Natural killer cell (primary cell): Measurements from ENCODE around the gene GULP1. TPM values are rescaled to one million over a fixed set of nuclear protein-coding genes. Genes with fewer than 3 reads are reported as not detected.

Experiments
- ATAC-seq, 3 donors: fragments of 150-1000 bp in 2 of 3; fragments of 200-7000 bp in 1 of 3; cut with Tn5 transposase; 1 replicate in 1 of 3; 2 replicates in 2 of 3; pipeline ENCODE4 v1.10.0; 2021; ENCODE audit warnings: mild to moderate bottlenecking in 2 of 3, moderate library complexity in 2 of 3
- DNase-seq, 2 donors: peaks; one replicate each; pipeline versions ENCODE4 v3.0.0 to v3.0.0-alpha.2; 2013 to 2021; ENCODE audit warnings: mixed read lengths in 1 of 2
- H3K27ac ChIP-seq: one replicate; pipeline ENCODE4 v1.5.1; 2013; ENCODE audit warnings: mild to moderate bottlenecking, low read length
- H3K27me3 ChIP-seq: one replicate; pipeline ENCODE4 v1.6.1; 2013; ENCODE audit warnings: low read length; ENCODE audit not compliant: control insufficient read depth, insufficient read depth
- H3K36me3 ChIP-seq: one replicate; pipeline ENCODE4 v1.6.1; 2013; ENCODE audit warnings: low read length; ENCODE audit not compliant: control insufficient read depth, insufficient read depth
- H3K4me1 ChIP-seq: one replicate; pipeline ENCODE4 v1.6.1; 2013; ENCODE audit warnings: low read length; ENCODE audit not compliant: control insufficient read depth, insufficient read depth
- H3K4me3 ChIP-seq: one replicate; pipeline ENCODE4 v1.5.1; 2013; ENCODE audit warnings: low read length
- H3K9me3 ChIP-seq: one replicate; pipeline ENCODE4 v1.6.1; 2013; ENCODE audit warnings: low read length; ENCODE audit not compliant: control insufficient read depth, insufficient read depth
- H3K27ac Mint-ChIP-seq, 2 donors: one replicate each; pipeline ENCODE4 v1.8.0; 2022; ENCODE audit warnings: mild to moderate bottlenecking in 2 of 2, mixed read lengths in 2 of 2, moderate library complexity in 1 of 2
- H3K27me3 Mint-ChIP-seq, 2 donors: one replicate each; pipeline ENCODE4 v1.8.0; 2022; ENCODE audit warnings: low read depth in 2 of 2, mixed read lengths in 2 of 2
- H3K36me3 Mint-ChIP-seq: one replicate; pipeline ENCODE4 v1.8.0; 2022; ENCODE audit warnings: mixed read lengths
- H3K4me1 Mint-ChIP-seq, 2 donors: one replicate each; pipeline ENCODE4 v1.8.0; 2022; ENCODE audit warnings: mixed read lengths in 2 of 2
- H3K4me3 Mint-ChIP-seq: one replicate; pipeline ENCODE4 v1.8.0; 2022; ENCODE audit warnings: mild to moderate bottlenecking, moderate library complexity, mixed read lengths
- H3K9me3 Mint-ChIP-seq, 2 donors: one replicate each; pipeline ENCODE4 v1.8.0; 2022; ENCODE audit warnings: mixed read lengths in 2 of 2
- WGBS: methylation state at CpG from one replicate; pipeline ENCODE4 v1.1.7; 2013; ENCODE audit warnings: missing lambda C conversion rate; ENCODE audit not compliant: insufficient coverage; 5-methylcytosine and 5-hydroxymethylcytosine counted together
- intact Hi-C: fragments of 100-400 bp; cut with micrococcal nuclease; formaldehyde crosslinking; loops from one replicate; pipeline ENCODE4 v1.14.2; 2022
- total RNA-seq, 4 donors: library from RNA; stranded (reverse); fragments of 120-200 nt in 1 of 4; gene quantifications; one replicate each; pipeline versions ENCODE4 v1.2.3 to v1.2.4, GENCODE V29; 2013 to 2022
- TF ChIP-seq, protein P1 (sequence below): fragments of 200-600 bp; IDR thresholded peaks from one replicate; pipeline ENCODE4 v1.8.0; 2022; ENCODE audit warnings: antibody characterized with exemption

GULP1 gene
- total RNA-seq, 3 donors from 2014 or later (not counting 1 experiment from before 2014, with no cell fraction given): not detected

DNA sequence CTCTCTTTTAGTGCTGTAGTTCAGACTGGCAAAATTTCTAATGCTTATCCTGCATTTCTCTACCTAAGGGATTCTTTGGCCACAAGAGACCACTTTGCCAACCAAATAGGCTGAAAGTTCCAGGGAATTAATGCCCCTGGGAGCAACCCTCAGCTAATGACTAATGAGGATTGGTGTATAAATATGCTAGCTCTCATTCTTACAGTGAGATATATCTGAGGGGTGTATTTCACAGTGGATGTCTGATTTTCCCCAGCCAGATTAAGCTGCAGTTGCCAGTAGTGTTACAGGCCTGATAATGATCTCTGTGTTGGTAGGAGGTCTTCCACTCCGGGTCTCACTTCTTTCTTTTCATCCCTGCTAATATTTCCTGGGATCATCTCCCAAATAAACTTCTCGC, 90.4 kb downstream of the GULP1 start:
- H3K4me1 Mint-ChIP-seq: no peaks in the 10 kb centered on the region
- Histone ChIP-seq H3K36me3 (no peaks in the 10 kb centered on the region), H3K4me3 (no peak overlapping the region), H3K9me3 (peaks cover 3% of the 10 kb centered on the region), H3K4me1 (no peaks in the 10 kb centered on the region), H3K27ac (no peak overlapping the region), H3K27me3 (no peaks in the 10 kb centered on the region)
- TF ChIP-seq, protein P1, sequence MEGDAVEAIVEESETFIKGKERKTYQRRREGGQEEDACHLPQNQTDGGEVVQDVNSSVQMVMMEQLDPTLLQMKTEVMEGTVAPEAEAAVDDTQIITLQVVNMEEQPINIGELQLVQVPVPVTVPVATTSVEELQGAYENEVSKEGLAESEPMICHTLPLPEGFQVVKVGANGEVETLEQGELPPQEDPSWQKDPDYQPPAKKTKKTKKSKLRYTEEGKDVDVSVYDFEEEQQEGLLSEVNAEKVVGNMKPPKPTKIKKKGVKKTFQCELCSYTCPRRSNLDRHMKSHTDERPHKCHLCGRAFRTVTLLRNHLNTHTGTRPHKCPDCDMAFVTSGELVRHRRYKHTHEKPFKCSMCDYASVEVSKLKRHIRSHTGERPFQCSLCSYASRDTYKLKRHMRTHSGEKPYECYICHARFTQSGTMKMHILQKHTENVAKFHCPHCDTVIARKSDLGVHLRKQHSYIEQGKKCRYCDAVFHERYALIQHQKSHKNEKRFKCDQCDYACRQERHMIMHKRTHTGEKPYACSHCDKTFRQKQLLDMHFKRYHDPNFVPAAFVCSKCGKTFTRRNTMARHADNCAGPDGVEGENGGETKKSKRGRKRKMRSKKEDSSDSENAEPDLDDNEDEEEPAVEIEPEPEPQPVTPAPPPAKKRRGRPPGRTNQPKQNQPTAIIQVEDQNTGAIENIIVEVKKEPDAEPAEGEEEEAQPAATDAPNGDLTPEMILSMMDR: no peak
- H3K4me3 Mint-ChIP-seq: no peak overlapping the region
- no peaks in the 10 kb centered on the region for H3K36me3 Mint-ChIP-seq
- ATAC-seq: no peak
- peaks cover 8 to 17% of the 10 kb centered on the region in 2 donors for H3K9me3 Mint-ChIP-seq
- 88% methylated on average over 2 of the region's 2 CpGs for WGBS
- DNase-seq: no peak
- no peak overlapping the region for H3K27ac Mint-ChIP-seq
- H3K27me3 Mint-ChIP-seq: no peaks in the 10 kb centered on the region
- intact Hi-C loops: no loop called here

DNA sequence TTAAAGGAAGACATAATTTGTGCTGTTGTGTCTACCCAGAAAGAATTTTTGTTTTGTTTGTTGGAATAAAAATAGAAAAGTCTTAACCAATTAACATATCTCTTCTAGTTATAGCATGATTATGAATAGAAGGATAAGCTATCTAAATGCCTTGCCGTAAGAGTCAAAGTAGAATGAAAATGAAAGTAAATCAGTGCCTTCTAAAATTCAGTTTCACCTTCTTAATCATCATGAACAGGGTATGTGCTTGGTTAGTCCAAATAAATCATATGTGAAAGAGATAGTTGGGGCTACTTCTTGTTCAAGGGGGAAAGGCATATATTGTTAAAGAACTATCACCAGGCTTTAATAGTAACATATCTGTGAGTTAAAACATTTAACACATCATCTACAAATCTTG, 91.5 kb downstream of the GULP1 start:
- Histone ChIP-seq H3K27me3 (no peaks in the 10 kb centered on the region), H3K9me3 (peaks cover 3% of the 10 kb centered on the region)

DNA sequence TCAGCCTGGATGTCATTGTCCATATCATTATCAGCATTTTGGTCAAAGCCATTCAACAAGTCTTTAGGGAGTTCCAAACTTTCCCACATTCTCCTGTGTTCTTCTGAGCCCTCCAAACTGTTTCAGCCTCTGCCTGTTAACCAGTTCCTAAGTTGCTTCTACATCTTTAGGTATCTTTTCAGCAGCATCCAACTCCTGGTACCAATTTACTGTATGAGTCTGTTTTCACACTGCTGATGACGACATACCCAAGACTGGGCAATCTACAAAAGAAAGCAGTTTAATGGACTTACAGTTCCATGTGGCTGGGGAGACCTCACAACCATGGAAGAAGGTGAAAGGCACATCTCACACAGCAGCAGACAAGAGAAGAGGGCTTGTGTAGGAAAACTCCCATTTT, 94.2 kb downstream of the GULP1 start:
- DNase-seq: no peak
- Mint-ChIP-seq H3K27ac (no peak overlapping the region), H3K36me3 (no peaks in the 10 kb centered on the region), H3K27me3 (no peaks in the 10 kb centered on the region), H3K9me3 (peaks cover 12 to 14% of the 10 kb centered on the region in 2 donors), H3K4me1 (no peaks in the 10 kb centered on the region), H3K4me3 (no peak overlapping the region)
- Histone ChIP-seq H3K27me3 (no peaks in the 10 kb centered on the region), H3K36me3 (no peaks in the 10 kb centered on the region), H3K4me1 (no peaks in the 10 kb centered on the region), H3K9me3 (peaks cover 3% of the 10 kb centered on the region), H3K4me3 (no peak overlapping the region), H3K27ac (no peak overlapping the region)
- intact Hi-C loops: no loop called here
- TF ChIP-seq, protein P1: no peak
- WGBS: 100% methylated on average over 1 of the region's 1 CpG
- no peak for ATAC-seq

More for the DNA sequence above, 91.5 kb downstream of the GULP1 start:
- Histone ChIP-seq H3K4me1 (no peaks in the 10 kb centered on the region), H3K27ac (no peak overlapping the region), H3K4me3 (no peak overlapping the region), H3K36me3 (no peaks in the 10 kb centered on the region)
- no peaks in the 10 kb centered on the region for H3K27me3 Mint-ChIP-seq
- ATAC-seq (no peak), DNase-seq (no peak)
- H3K9me3 Mint-ChIP-seq: peaks cover 8 to 21% of the 10 kb centered on the region in 2 donors
- H3K27ac Mint-ChIP-seq: no peak overlapping the region
- TF ChIP-seq, protein P1: no peak
- H3K36me3 Mint-ChIP-seq: no peaks in the 10 kb centered on the region
- H3K4me1 Mint-ChIP-seq: no peaks in the 10 kb centered on the region
- H3K4me3 Mint-ChIP-seq: no peak overlapping the region
- intact Hi-C loops: no loop called here
- no CpG with 5 or more reads among the region's 1 CpG for WGBS

GRCh38 chr2:188388831-188389230, 97.2 kb downstream of the GULP1 start:
- Histone ChIP-seq H3K9me3 (peaks cover 3% of the 10 kb centered on the region), H3K27me3 (no peaks in the 10 kb centered on the region), H3K4me1 (no peaks in the 10 kb centered on the region), H3K4me3 (no peak overlapping the region), H3K27ac (no peak overlapping the region), H3K36me3 (no peaks in the 10 kb centered on the region)
- 78% methylated on average over 2 of the region's 3 CpGs for WGBS
- no peaks in the 10 kb centered on the region for H3K4me1 Mint-ChIP-seq
- H3K27ac Mint-ChIP-seq: no peak overlapping the region
- H3K36me3 Mint-ChIP-seq: peaks cover under 1% of the 10 kb centered on the region
- DNase-seq (no peak), ATAC-seq (no peak)
- no peak overlapping the region for H3K4me3 Mint-ChIP-seq
- H3K9me3 Mint-ChIP-seq: peaks cover 16 to 24% of the 10 kb centered on the region in 2 donors
- TF ChIP-seq, protein P1: no peak
- intact Hi-C loops: no loop called here
- no peaks in the 10 kb centered on the region for H3K27me3 Mint-ChIP-seq
